Esophagus squamous epithelium (tissue), 4 donors: ENCODE data around the gene RPH3AL.

ENCODE experiments used
- CTCF ChIP-seq, 6 experiments: fragments of 450-650 bp in 4 of 6; fragments of 200-600 bp in 2 of 6; sonication (generic) in 2 of 6; IDR thresholded peaks; one replicate each; pipeline ENCODE4 v1.5.1; 2016 to 2019; ENCODE audit warnings: antibody characterized with exemption in 6 of 6, mild to moderate bottlenecking in 4 of 6, moderate library complexity in 4 of 6
- POLR2A ChIP-seq, 4 donors: fragments of 450-650 bp; IDR thresholded peaks; one replicate each; pipeline ENCODE4 v1.6.1; 2017; ENCODE audit warnings: antibody characterized with exemption in 4 of 4, mild to moderate bottlenecking in 4 of 4, moderate library complexity in 3 of 4

DNA sequence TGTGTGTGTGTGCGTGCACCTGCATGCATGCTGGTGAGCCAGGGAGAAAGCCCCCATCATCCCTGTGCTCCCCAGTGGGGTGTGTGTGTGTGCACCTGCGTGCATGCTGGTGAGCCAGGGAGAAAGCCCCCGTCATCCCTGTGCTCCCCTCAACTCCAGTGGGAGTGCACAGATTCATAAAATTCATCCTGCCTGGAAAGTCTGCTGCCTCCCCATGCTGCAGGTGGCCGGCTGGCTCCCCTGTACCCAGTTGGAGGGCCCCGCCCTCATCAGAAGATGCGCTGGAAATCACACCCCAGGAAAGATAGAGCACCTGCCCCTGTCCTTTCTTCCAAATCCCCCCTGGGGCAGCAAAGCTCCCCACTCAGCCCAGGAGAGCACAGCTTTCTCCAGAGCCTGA, 86.4 kb downstream of the RPH3AL start:
- TF ChIP-seq POLR2A (IDR thresholded peaks at IDR 0.05) (no peak), CTCF (IDR thresholded peaks at IDR 0.05) (no peak)
